ENCODE results near the gene FOXO3.

Gene FOXO3

GRCh38 chr6:108560463-108561308 is at the start of gene FOXO3:
TSS of gene FOXO3 (plus strand) at chr6:108560917. CDS start at chr6:108561209, 292 bp downstream.
- peak; percentile 68 for DNase-seq
- Histone ChIP-seq H3K4me3 (ENCODE audit: low read depth, low read length) (peak within 1 kb of the TSS; percentile 85), H3K27me3 (replicated peaks) (no peaks in the 10 kb centered on the region), H3K27ac (peak within 1 kb of the TSS; percentile 71), H3K36me3 (replicated peaks) (no peaks in the 10 kb centered on the region)
- in situ Hi-C loops (cut with HindIII; ENCODE audit: low pct_ligation_motif_present, low sequenced_read_pairs) = no loop called here
- peak; percentile 12 for TF ChIP-seq CTCF (IDR thresholded peaks at IDR 0.05; ENCODE audit: low read depth, low read length, missing control alignments)

GRCh38 chr6:108518714-108519576 is 41.8 kb upstream of the FOXO3 start:
- TF ChIP-seq CTCF (IDR thresholded peaks at IDR 0.05; ENCODE audit: low read depth, low read length, missing control alignments) = peak; percentile 77
- no peak overlapping the region for H3K27ac ChIP-seq
- no peak overlapping the region for H3K4me3 ChIP-seq (ENCODE audit: low read depth, low read length)
- in situ Hi-C loops (cut with HindIII; ENCODE audit: low pct_ligation_motif_present, low sequenced_read_pairs) = no loop called here
- no peaks in the 10 kb centered on the region for H3K27me3 ChIP-seq (replicated peaks)
- DNase-seq = peak; percentile 35
- H3K36me3 ChIP-seq (replicated peaks) = no peaks in the 10 kb centered on the region

GRCh38 chr6:108521616-108522107 is 39.1 kb upstream of the FOXO3 start:
- in situ Hi-C loops (cut with HindIII; ENCODE audit: low pct_ligation_motif_present, low sequenced_read_pairs) = no loop called here
- Histone ChIP-seq H3K4me3 (ENCODE audit: low read depth, low read length) (no peak overlapping the region), H3K36me3 (replicated peaks) (no peaks in the 10 kb centered on the region), H3K27me3 (replicated peaks) (no peaks in the 10 kb centered on the region), H3K27ac (no peak overlapping the region)
- no peak for DNase-seq
- no peak for TF ChIP-seq CTCF (IDR thresholded peaks at IDR 0.05; ENCODE audit: low read depth, low read length, missing control alignments)

GRCh38 chr6:108523697-108524096 is 37.0 kb upstream of the FOXO3 start:
- Histone ChIP-seq H3K27ac (no peak overlapping the region), H3K36me3 (replicated peaks) (no peaks in the 10 kb centered on the region), H3K27me3 (replicated peaks) (no peaks in the 10 kb centered on the region), H3K4me3 (ENCODE audit: low read depth, low read length) (no peak overlapping the region)
- no peak for DNase-seq
- in situ Hi-C loops (cut with HindIII; ENCODE audit: low pct_ligation_motif_present, low sequenced_read_pairs) = no loop called here
- TF ChIP-seq CTCF (IDR thresholded peaks at IDR 0.05; ENCODE audit: low read depth, low read length, missing control alignments) = no peak

- Histone ChIP-seq H3K27me3 (replicated peaks) (no peaks in the 10 kb centered on the region), H3K27ac (no peak overlapping the region), H3K4me3 (ENCODE audit: low read depth, low read length) (no peak overlapping the region), H3K36me3 (replicated peaks) (no peaks in the 10 kb centered on the region)
- DNase-seq = peak; percentile 5
- TF ChIP-seq CTCF (IDR thresholded peaks at IDR 0.05; ENCODE audit: low read depth, low read length, missing control alignments) = no peak
- in situ Hi-C loops (cut with HindIII; ENCODE audit: low pct_ligation_motif_present, low sequenced_read_pairs) = no loop called here
Measured at GRCh38 chr6:108524528-108525248, 36.0 kb upstream of the FOXO3 start.

All from brain microvascular endothelial cell (primary cell).